Smooth muscle cell (in vitro differentiated cells): ENCODE results near the gene RGS17. TPM values are rescaled to one million over a fixed set of nuclear protein-coding genes. Genes with fewer than 3 reads are reported as not detected.
A peak's percentile ranks its signal among the peaks of the same experiment; 100 is the strongest.

Experiments used
- DNase-seq: peaks from one replicate; lab custom pipeline; 2025; ENCODE audit not compliant: unreplicated experiment; lab: John Stamatoyannopoulos, UW
- H2AFZ ChIP-seq: fragments of 200-600 bp; sonication (generic); 2 replicates; pipeline ENCODE4 v1.6.0; 2016; ENCODE audit warnings: antibody characterized with exemption, low read depth, mild to moderate bottlenecking
- H3F3A ChIP-seq: fragments of 200-600 bp; sonication (generic); 2 replicates; pipeline ENCODE4 v1.6.0; 2017; ENCODE audit warnings: antibody characterized with exemption, low read depth
- H3K27ac ChIP-seq: fragments of 200-600 bp; sonication (generic); 2 replicates; pipeline ENCODE4 v1.5.1; 2016; ENCODE audit warnings: low read depth, mild to moderate bottlenecking
- H3K27me3 ChIP-seq: fragments of 200-600 bp; sonication (generic); 2 replicates; pipeline ENCODE4 v1.6.1; 2016; ENCODE audit warnings: low read depth, mild to moderate bottlenecking
- H3K36me3 ChIP-seq: fragments of 200-600 bp; sonication (generic); 2 replicates; pipeline ENCODE4 v1.5.1; 2016; ENCODE audit warnings: low read depth
- H3K4me1 ChIP-seq: fragments of 200-600 bp; sonication (generic); 2 replicates; pipeline ENCODE4 v1.5.1; 2016; ENCODE audit warnings: low read depth
- H3K4me2 ChIP-seq: fragments of 200-600 bp; sonication (generic); 2 replicates; pipeline ENCODE4 v1.6.0; 2016; ENCODE audit warnings: mild to moderate bottlenecking
- H3K4me3 ChIP-seq: fragments of 200-600 bp; sonication (generic); 2 replicates; pipeline ENCODE4 v1.5.1; 2016; ENCODE audit warnings: mild to moderate bottlenecking
- H3K79me2 ChIP-seq: fragments of 200-600 bp; sonication (generic); 2 replicates; pipeline ENCODE4 v1.6.0; 2016; ENCODE audit warnings: low read depth, mild to moderate bottlenecking
- H3K9ac ChIP-seq: fragments of 200-600 bp; sonication (generic); 2 replicates; pipeline ENCODE4 v1.6.0; 2016; ENCODE audit warnings: low read depth
- H3K9me3 ChIP-seq: fragments of 200-600 bp; sonication (generic); replicated peaks from 2 replicates; pipeline ENCODE4 v1.5.1; 2016; ENCODE audit warnings: low read depth
- H4K20me1 ChIP-seq: fragments of 200-600 bp; sonication (generic); 2 replicates; pipeline ENCODE4 v1.6.0; 2016; ENCODE audit warnings: low read depth
- CTCF ChIP-seq: fragments of 200-600 bp; sonication (generic); IDR thresholded peaks from 2 replicates; pipeline ENCODE4 v1.5.1; 2017; ENCODE audit warnings: borderline replicate concordance, mild to moderate bottlenecking, antibody characterized with exemption; ENCODE audit not compliant: insufficient read depth, poor library complexity, severe bottlenecking
- WGBS: methylation state at CpG from one replicate; pipeline ENCODE4 v1.1.7; 2016; ENCODE audit warnings: low lambda C conversion rate; 5-methylcytosine and 5-hydroxymethylcytosine counted together
- polyA plus RNA-seq: library from polyadenylated mRNA; unstranded; fragments of >200 nt; fragmentation: Nextera tagmentation; extraction: Ambion mirVana; gene quantifications from 2 replicates; pipeline ENCODE4 v1.2.1, GENCODE V29; 2016
- total RNA-seq: library from RNA; depleted of rRNA; stranded (reverse); fragments of >200 nt; gene quantifications from 2 replicates; pipeline ENCODE4 v1.2.3, GENCODE V29; 2014

RGS17 gene
- total and polyA plus RNA-seq, 2 experiments from 2014 or later = 1.7 to 2.7 TPM

DNA sequence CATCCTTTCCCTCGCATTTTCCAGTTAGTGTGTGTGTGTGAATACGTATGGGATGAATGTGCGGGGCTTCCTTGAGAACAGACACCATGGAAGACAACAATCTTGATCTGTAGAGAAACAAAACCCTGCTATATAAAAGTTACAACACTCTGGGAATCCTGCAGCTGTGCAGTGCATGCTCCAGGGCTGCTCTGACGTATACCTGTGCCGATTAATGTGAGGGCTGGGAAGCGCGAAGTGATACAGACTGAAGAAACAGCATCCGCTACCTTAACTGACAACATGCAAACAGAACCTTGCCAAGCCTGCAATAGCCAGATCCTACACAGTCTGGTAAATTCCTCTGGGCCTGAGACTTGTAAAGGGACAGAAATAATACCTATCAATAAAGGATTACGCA, 96.9 kb downstream of the RGS17 start:
- H3K4me2 ChIP-seq = no peak overlapping the region
- H3K27me3 ChIP-seq = no peaks in the 10 kb centered on the region
- TF ChIP-seq CTCF = no peak
- no peak overlapping the region for H3K27ac ChIP-seq
- H3K36me3 ChIP-seq = no peaks in the 10 kb centered on the region
- no peak for DNase-seq
- H2AFZ ChIP-seq = no peak overlapping the region
- H3K9me3 ChIP-seq = no peaks in the 10 kb centered on the region
- WGBS = 96% methylated on average over 9 of the region's 9 CpGs
- no peaks in the 10 kb centered on the region for H3K4me1 ChIP-seq
- H3F3A ChIP-seq = no peaks in the 10 kb centered on the region
- no peak overlapping the region for H3K9ac ChIP-seq
- no peaks in the 10 kb centered on the region for H3K79me2 ChIP-seq
- H4K20me1 ChIP-seq = no peaks in the 10 kb centered on the region
- H3K4me3 ChIP-seq = no peak overlapping the region

- WGBS = 83% methylated on average over 9 of the region's 9 CpGs
Measured at GRCh38 chr6:153032255-153032882, 98.7 kb downstream of the RGS17 start.

DNA sequence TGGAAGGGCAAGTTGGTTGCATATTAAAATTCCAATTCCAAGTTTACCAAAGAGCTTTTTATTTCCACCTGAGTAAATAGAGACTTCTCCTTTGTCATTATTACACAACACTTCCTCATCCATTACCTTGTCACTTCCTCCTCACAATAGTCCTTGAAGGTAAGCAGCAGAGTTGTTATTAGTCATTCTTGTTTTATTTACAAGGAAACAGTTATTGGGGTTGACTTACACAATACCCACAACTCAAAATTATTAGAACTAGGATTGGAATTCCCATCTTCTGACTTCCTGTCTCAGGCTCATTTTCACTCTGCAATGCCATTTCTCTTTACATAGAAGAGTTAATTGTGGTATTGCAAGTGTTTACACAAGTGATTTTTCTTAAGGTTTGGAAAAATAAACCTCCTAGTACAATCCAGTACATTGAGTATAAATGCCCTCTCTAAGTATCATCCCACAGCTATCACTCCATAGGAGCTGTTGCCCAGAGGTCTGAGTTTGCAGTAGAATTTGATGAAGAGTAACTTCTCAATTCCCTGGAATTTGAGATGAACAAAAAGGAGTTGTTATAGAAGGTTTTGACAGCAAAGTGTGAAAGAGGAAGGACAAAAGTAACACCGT, 99.6 kb downstream of the RGS17 start:
- no peak overlapping the region for H3K9ac ChIP-seq
- H3K27me3 ChIP-seq = no peaks in the 10 kb centered on the region
- H3K79me2 ChIP-seq = no peaks in the 10 kb centered on the region
- H3K27ac ChIP-seq = no peak overlapping the region
- H3K4me1 ChIP-seq = no peaks in the 10 kb centered on the region
- no peak for TF ChIP-seq CTCF
- H4K20me1 ChIP-seq = no peaks in the 10 kb centered on the region
- no peak overlapping the region for H2AFZ ChIP-seq
- H3K9me3 ChIP-seq = no peaks in the 10 kb centered on the region
- H3F3A ChIP-seq = no peaks in the 10 kb centered on the region
- H3K4me3 ChIP-seq = no peak overlapping the region
- no peaks in the 10 kb centered on the region for H3K36me3 ChIP-seq
- no peak for DNase-seq
- 59% methylated on average over 1 of the region's 1 CpG for WGBS
- no peak overlapping the region for H3K4me2 ChIP-seq

More at GRCh38 chr6:153032255-153032882, 98.7 kb downstream of the RGS17 start:
- no peaks in the 10 kb centered on the region for H3K79me2 ChIP-seq
- H3K9ac ChIP-seq = no peak overlapping the region
- no peak overlapping the region for H3K4me2 ChIP-seq
- H3K4me3 ChIP-seq = no peak overlapping the region
- no peaks in the 10 kb centered on the region for H3K27me3 ChIP-seq
- H3K36me3 ChIP-seq = no peaks in the 10 kb centered on the region
- TF ChIP-seq CTCF = peak; percentile 55
- no peak for DNase-seq
- no peaks in the 10 kb centered on the region for H3F3A ChIP-seq
- no peaks in the 10 kb centered on the region for H3K9me3 ChIP-seq
- H3K4me1 ChIP-seq = no peaks in the 10 kb centered on the region
- no peak overlapping the region for H3K27ac ChIP-seq
- H2AFZ ChIP-seq = no peak overlapping the region
- no peaks in the 10 kb centered on the region for H4K20me1 ChIP-seq

- DNase-seq = no peak
- Histone ChIP-seq H3K9ac (no peak overlapping the region), H2AFZ (no peak overlapping the region), H3K36me3 (no peaks in the 10 kb centered on the region), H3K9me3 (no peaks in the 10 kb centered on the region), H3K4me2 (no peak overlapping the region), H3K79me2 (no peaks in the 10 kb centered on the region), H3K4me1 (no peaks in the 10 kb centered on the region), H3K4me3 (no peak overlapping the region), H3F3A (no peaks in the 10 kb centered on the region), H3K27ac (no peak overlapping the region), H3K27me3 (no peaks in the 10 kb centered on the region), H4K20me1 (no peaks in the 10 kb centered on the region)
- no peak for TF ChIP-seq CTCF
- WGBS = 96% methylated on average over 4 of the region's 4 CpGs
Measured at GRCh38 chr6:153028963-153029362, 102.1 kb downstream of the RGS17 start.
